Esophagus squamous epithelium (tissue), 5 donors: ENCODE measurements around the gene HYCC1. TPM values are rescaled to one million over a fixed set of nuclear protein-coding genes. Genes with fewer than 3 reads are reported as not detected.
"Not testable (repeated sequence)": the region's sequence is repeated elsewhere in the genome, so short reads cannot be mapped to it uniquely, and the experiment has no call there.

Experiments
- DNase-seq: peaks from one replicate; lab custom pipeline; 2025; lab: John Stamatoyannopoulos, UW
- H3K27ac ChIP-seq, 4 donors: fragments of 200-600 bp; sonication (generic); one replicate each; pipeline ENCODE4 v1.5.1; 2016 to 2019; ENCODE audit warnings: mild to moderate bottlenecking in 1 of 4
- H3K27me3 ChIP-seq, 4 donors: fragments of 200-600 bp; sonication (generic); 1 replicate in 3 of 4; 2 replicates in 1 of 4; pipeline versions ENCODE4 v1.5.1 to v1.6.0; 2017 to 2021; ENCODE audit warnings: antibody characterized with exemption in 1 of 4
- H3K36me3 ChIP-seq, 3 donors: fragments of 200-600 bp; sonication (generic); one replicate each; pipeline ENCODE4 v1.5.1; 2016 to 2019
- H3K4me1 ChIP-seq, 3 donors: fragments of 200-600 bp; sonication (generic); one replicate each; pipeline ENCODE4 v1.5.1; 2017 to 2019
- H3K4me3 ChIP-seq, 4 donors: fragments of 200-600 bp; sonication (generic); 1 replicate in 3 of 4; 2 replicates in 1 of 4; pipeline ENCODE4 v1.5.1; 2016 to 2019; ENCODE audit warnings: mild to moderate bottlenecking in 2 of 4, moderate library complexity in 1 of 4
- H3K9me3 ChIP-seq, 3 donors: fragments of 200-600 bp; sonication (generic); one replicate each; pipeline ENCODE4 v1.5.1; 2016 to 2019
- POLR2A ChIP-seq, 4 donors: fragments of 450-650 bp; IDR thresholded peaks; one replicate each; pipeline ENCODE4 v1.6.1; 2017; ENCODE audit warnings: antibody characterized with exemption in 4 of 4, mild to moderate bottlenecking in 4 of 4, moderate library complexity in 3 of 4
- WGBS, 2 donors: methylation state at CpG; one replicate each; pipeline ENCODE4 v1.1.5; 2018; 5-methylcytosine and 5-hydroxymethylcytosine counted together
- intact Hi-C: fragments of 100-400 bp; cut with DNase I; formaldehyde crosslinking; loops from one replicate; pipeline ENCODE4 v1.15.0; 2022
- total RNA-seq, 4 donors: library from RNA; depleted of rRNA; stranded (reverse); fragments of >200 nt; gene quantifications; one replicate each; pipeline ENCODE4 v1.1.0, GENCODE V29; 2016
- TF ChIP-seq, protein P1 (sequence below), 6 experiments: fragments of 450-650 bp in 4 of 6; fragments of 200-600 bp in 2 of 6; sonication (generic) in 2 of 6; IDR thresholded peaks; one replicate each; pipeline ENCODE4 v1.5.1; 2016 to 2019; ENCODE audit warnings: antibody characterized with exemption in 6 of 6, mild to moderate bottlenecking in 4 of 6, moderate library complexity in 4 of 6
- donor health status: DM: yes; HTN: yes; CAD: no.

The HYCC1 gene
- total RNA-seq, 4 donors from 2014 or later, result 19.8 to 51.2 (median 34.1) TPM

DNA sequence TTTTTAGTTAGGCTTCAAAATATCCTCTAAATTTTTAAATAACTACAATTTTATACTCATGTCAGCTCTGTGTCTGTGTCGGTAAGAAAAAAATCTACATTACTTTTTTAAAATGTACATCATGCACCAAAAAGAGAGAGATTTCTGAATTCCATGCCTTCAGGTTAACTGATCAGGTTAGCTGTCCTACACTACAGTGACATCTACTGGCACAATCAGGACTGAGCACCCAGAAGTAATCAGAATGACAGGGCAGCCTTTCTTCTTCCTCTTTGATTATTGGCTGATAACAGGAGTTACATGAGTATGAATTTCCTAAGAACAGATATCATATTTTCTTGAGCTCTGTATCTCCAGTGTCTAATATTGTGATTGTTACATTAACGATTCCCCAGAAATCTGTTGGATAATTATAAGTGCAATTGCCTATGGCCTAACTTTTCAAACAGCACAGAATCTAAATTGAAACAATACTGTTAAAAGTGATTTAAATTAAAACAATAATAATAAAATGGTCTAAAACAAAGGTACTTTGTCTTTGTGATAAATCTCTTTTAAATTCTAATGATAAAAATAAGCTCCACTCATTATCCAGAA, 41.8 kb upstream of the HYCC1 start:
- Histone ChIP-seq H3K4me1 (no peaks in the 10 kb centered on the region), H3K27me3 (no peaks in the 10 kb centered on the region), H3K27ac (no peak overlapping the region), H3K36me3 (no peaks in the 10 kb centered on the region), H3K4me3 (no peak overlapping the region), H3K9me3 (no peaks in the 10 kb centered on the region)
- intact Hi-C loops, result no loop called here
- TF ChIP-seq, protein P1, sequence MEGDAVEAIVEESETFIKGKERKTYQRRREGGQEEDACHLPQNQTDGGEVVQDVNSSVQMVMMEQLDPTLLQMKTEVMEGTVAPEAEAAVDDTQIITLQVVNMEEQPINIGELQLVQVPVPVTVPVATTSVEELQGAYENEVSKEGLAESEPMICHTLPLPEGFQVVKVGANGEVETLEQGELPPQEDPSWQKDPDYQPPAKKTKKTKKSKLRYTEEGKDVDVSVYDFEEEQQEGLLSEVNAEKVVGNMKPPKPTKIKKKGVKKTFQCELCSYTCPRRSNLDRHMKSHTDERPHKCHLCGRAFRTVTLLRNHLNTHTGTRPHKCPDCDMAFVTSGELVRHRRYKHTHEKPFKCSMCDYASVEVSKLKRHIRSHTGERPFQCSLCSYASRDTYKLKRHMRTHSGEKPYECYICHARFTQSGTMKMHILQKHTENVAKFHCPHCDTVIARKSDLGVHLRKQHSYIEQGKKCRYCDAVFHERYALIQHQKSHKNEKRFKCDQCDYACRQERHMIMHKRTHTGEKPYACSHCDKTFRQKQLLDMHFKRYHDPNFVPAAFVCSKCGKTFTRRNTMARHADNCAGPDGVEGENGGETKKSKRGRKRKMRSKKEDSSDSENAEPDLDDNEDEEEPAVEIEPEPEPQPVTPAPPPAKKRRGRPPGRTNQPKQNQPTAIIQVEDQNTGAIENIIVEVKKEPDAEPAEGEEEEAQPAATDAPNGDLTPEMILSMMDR (IDR thresholded peaks at IDR 0.05), result peak; percentile 70 to 89 (median 77)
- no peak for TF ChIP-seq POLR2A (IDR thresholded peaks at IDR 0.05)
- DNase-seq, result no peak
- 2 to 3% methylated on average over 2 of the region's 2 CpGs for WGBS, 2 donors

DNA sequence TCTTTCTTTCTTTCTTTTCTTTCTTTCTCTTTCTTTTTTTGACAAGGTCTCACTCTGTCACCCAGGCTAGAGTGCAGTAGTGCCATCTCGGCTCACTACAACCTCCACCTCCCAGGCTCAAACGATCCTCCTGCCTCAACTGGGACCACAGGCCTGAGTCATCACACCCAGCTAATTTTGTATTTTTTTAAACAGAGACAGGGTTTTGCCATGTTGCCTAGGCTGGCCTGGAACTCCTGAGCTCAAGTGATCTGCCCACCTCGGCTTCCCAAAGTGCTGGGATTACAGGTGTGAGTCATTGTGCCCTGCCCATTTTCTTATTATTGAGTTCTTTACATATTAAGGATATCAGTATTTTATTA, 37.2 kb upstream of the HYCC1 start:
- intact Hi-C loops, H3K36me3 ChIP-seq, H3K4me3 ChIP-seq, DNase-seq, H3K27me3 ChIP-seq, H3K27ac ChIP-seq, H3K4me1 ChIP-seq, H3K9me3 ChIP-seq: not testable (repeated sequence)
- 41 to 57% methylated on average over 2 to 3 of the region's 3 CpGs for WGBS, 2 donors

DNA sequence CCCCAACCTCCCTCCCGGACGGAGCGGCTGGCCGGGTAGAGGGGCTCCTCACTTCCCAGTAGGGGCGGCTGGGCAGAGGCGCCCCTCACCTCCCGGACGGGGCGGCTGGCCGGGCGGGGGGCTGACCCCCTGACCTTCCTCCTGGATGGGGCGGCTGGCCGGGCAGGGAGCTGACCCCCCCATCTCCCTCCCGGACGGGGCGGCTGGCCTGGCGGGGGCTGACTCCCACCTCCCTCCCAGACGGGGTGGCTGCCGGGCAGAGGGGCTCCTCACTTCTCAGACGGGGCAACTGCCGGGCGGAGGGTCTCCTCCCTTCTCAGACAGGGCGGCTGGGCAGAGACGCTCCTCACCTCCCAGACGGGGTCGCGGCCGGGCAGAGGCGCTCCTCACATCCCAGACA, 32.4 kb upstream of the HYCC1 start:
- H3K4me3 ChIP-seq, H3K27ac ChIP-seq, H3K36me3 ChIP-seq, DNase-seq, H3K27me3 ChIP-seq, intact Hi-C loops, H3K4me1 ChIP-seq, H3K9me3 ChIP-seq: not testable (repeated sequence)
- WGBS, 2 donors, result no CpG with 5 or more reads among the region's 29 CpGs

DNA sequence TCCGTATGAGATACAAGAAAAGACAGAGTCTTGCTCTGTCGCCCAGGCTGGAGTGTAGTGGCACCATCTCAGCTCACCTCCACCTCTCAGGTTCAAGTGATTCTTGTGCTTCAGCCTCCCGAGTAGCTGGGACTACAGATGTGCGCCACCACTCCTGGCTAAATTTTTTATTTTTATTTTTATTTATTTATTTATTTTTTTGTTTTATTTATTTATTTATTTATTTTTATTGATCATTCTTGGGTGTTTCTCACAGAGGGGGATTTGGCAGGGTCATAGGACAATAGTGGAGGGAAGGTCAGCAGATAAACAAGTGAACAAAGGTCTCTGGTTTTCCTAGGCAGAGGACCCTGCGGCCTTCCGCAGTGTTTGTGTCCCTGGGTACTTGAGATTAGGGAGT, 31.2 kb upstream of the HYCC1 start:
- H3K27me3 ChIP-seq, intact Hi-C loops, H3K4me3 ChIP-seq, DNase-seq, H3K9me3 ChIP-seq, H3K27ac ChIP-seq, H3K36me3 ChIP-seq, H3K4me1 ChIP-seq: not testable (repeated sequence)
- 91 to 92% methylated on average over 4 of the region's 6 CpGs for WGBS, 2 donors

DNA sequence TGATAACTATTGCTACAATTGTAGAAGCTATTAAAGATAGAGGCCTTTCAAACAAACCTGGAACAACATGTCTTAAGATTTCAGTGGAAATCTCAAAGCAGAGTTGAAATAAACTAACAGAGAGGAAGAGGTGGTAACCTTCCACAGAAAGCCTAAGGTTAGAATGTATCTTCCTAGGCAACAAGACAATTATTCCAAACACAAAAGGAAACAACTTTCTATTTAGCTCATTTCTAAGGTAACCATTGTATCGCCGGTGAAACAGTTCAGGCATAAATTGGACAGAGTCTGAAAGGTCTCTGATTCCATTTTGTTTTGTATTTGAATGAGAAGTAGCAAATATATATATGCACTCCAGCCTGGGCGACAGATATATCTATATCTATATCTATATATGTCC, 30.7 kb upstream of the HYCC1 start:
- no peaks in the 10 kb centered on the region for H3K9me3 ChIP-seq
- H3K36me3 ChIP-seq, result no peaks in the 10 kb centered on the region
- H3K27ac ChIP-seq, result no peak overlapping the region
- 46 to 51% methylated on average over 3 of the region's 3 CpGs for WGBS, 2 donors
- no peaks in the 10 kb centered on the region for H3K27me3 ChIP-seq
- DNase-seq, result no peak
- TF ChIP-seq POLR2A (IDR thresholded peaks at IDR 0.05), result no peak
- TF ChIP-seq, protein P1 (IDR thresholded peaks at IDR 0.05), result no peak
- intact Hi-C loops, result no loop called here
- no peak overlapping the region for H3K4me3 ChIP-seq
- H3K4me1 ChIP-seq, result no peaks in the 10 kb centered on the region

DNA sequence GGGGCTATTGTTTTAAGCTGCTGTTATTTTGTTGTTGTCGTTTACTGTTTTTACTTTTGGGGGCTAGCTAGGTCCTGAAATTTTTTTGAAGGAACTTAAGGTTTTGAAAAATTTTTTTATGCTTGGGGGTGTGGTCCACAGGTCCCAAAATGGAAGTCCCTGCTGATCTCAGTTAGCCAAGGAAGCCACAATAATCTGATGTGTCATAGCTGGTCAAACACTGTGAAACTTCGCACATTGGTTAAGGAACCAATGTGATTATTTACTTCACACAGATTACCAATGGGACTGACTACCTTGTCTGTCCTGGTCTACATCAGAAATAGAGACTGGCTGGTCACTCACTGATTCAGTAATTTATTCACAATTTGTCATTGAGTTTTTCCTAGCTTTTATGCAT, 29.5 kb upstream of the HYCC1 start:
- H3K4me1 ChIP-seq, result no peaks in the 10 kb centered on the region
- intact Hi-C loops, result no loop called here
- DNase-seq, result no peak
- H3K27me3 ChIP-seq, result no peaks in the 10 kb centered on the region
- no peaks in the 10 kb centered on the region for H3K9me3 ChIP-seq
- H3K27ac ChIP-seq, result no peak overlapping the region
- no peaks in the 10 kb centered on the region for H3K36me3 ChIP-seq
- TF ChIP-seq, protein P1 (IDR thresholded peaks at IDR 0.05), result no peak
- no peak for TF ChIP-seq POLR2A (IDR thresholded peaks at IDR 0.05)
- WGBS, 2 donors, result 82% methylated on average over 2 of the region's 2 CpGs
- H3K4me3 ChIP-seq, result no peak overlapping the region

DNA sequence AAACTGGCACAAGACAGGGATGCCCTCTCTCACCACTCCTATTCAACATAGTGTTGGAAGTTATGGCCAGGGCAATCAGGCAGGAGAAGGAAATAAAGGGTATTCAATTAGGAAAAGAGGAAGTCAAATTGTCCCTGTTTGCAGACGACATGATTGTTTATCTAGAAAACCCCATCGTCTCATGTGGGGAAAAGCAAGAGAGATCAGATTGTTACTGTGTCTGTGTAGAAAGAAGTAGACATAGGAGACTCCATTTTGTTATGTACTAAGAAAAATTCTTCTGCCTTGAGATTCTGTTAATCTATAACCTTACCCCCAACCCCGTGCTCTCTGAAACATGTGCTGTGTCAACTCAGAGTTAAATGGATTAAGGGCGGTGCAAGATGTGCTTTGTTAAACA, 25.7 kb upstream of the HYCC1 start:
- H3K36me3 ChIP-seq, H3K4me1 ChIP-seq, H3K27me3 ChIP-seq, H3K4me3 ChIP-seq, H3K27ac ChIP-seq, DNase-seq, H3K9me3 ChIP-seq, intact Hi-C loops: not testable (repeated sequence)
- 53 to 58% methylated on average over 2 of the region's 4 CpGs for WGBS, 2 donors

DNA sequence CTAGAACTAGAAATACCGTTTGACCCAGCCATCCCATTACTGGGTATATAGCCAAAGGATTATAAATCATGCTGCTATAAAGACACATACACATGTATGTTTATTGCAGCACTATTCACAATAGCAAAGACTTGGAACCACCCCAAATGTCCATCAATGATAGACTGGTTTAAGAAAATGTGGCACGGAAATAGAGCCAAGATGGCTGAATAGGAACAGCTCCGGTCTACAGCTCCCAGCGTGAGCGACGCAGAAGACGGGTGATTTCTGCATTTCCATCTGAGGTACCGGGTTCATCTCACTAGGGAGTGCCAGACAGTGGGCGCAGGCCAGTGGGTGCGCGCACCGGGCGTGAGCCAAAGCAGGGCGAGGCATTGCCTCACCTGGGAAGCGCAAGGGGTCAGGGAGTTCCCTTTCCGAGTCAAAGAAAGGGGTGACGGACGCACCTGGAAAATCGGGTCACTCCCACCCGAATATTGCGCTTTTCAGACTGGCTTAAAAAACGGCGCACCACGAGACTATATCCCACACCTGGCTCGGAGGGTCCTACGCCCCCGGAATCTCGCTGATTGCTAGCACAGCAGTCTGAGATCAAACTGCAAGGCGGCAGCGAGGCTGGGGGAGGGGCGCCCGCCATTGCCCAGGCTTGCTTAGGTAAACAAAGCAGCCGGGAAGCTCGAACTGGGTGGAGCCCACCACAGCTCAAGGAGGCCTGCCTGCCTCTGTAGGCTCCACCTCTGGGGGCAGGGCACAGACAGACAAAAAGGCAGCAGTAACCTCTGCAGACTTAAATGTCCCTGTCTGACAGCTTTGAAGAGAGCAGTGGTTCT, 21.8 kb upstream of the HYCC1 start:
- H3K36me3 ChIP-seq, DNase-seq, H3K27ac ChIP-seq, H3K4me3 ChIP-seq, H3K4me1 ChIP-seq, intact Hi-C loops, H3K27me3 ChIP-seq, H3K9me3 ChIP-seq: not testable (repeated sequence)
- 66 to 73% methylated on average over 3 to 20 of the region's 34 CpGs for whole genome bisulfite sequencing, 2 donors
